ENCODE measurements around the gene FCRLB. TPM values are rescaled to one million over a fixed set of nuclear protein-coding genes. Genes with fewer than 3 reads are reported as not detected.

The FCRLB gene
- total and polyA plus RNA-seq, 9 of the 15 experiments (the other 6 are each of a cell fraction or from before 2014, with no cell fraction given) = 0.20 to 4.6 (median 1.3) TPM

DNA sequence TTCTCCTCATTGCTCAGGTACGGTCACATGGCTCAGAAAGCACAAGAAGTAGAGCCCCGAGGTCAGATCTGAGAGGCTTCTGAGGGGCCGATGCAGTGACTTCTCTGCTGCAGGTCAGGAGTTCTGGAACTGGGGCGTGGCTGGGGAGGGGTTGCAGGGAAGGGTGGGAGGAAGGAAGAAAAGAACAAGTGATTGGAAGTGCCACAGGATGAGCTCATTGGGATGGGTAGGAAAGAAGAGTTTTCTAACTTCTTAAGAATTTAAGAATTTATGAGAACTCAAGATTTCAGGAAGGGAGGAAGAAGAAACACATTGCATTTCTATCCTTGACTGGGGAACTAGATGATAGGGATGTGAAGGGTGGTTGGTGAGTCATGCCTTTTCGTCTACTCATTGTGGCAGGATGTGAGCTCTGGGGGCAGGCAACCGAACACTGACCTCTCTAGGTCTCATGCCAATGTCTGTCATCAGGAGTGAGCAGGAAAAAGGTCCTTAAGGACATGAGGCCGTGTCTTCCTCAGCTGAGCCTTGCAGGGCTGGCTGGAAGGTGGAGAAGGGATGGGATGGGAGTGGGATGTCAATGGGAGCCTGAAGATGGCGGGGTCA is 497 bp downstream of the FCRLB start (continued):
- peak; percentile 63 for TF ChIP-seq MGA (IDR thresholded peaks at IDR 0.05)
- TF ChIP-seq ZNF639 (CRISPR knock-in tag; conservative IDR thresholded peaks at IDR 0.05 in 1 of 2, IDR thresholded peaks at IDR 0.05 in 1 of 2) = peak in 1 of 2 experiments; percentile 67; a peak in 2 of 4 replicates
- TF ChIP-seq ARNT (IDR thresholded peaks at IDR 0.05) = peak; percentile 66 to 76; a peak in 2 of 4 replicates
- peak; percentile 91 for TF ChIP-seq EP300 (IDR thresholded peaks at IDR 0.05; ENCODE audit: low read length)
- TF ChIP-seq ZNF253 (CRISPR knock-in tag; conservative IDR thresholded peaks at IDR 0.05) = no peak
- no peak for TF ChIP-seq TARDBP (IDR thresholded peaks at IDR 0.05)
- TF ChIP-seq RFX5 (IDR thresholded peaks at IDR 0.05; ENCODE audit: low read depth, low read length) = no peak
- peak; percentile 75; the same call in 1 of the 2 replicates for TF ChIP-seq ZEB2 (IDR thresholded peaks at IDR 0.05)
- TF ChIP-seq LARP7 (IDR thresholded peaks at IDR 0.05) = peak; percentile 68; the same call in 1 of the 2 replicates
- peak; percentile 67; the same call in 1 of the 2 replicates for TF ChIP-seq SP1 (CRISPR knock-in tag; IDR thresholded peaks at IDR 0.05)
- TF ChIP-seq SRSF1 (IDR thresholded peaks at IDR 0.05; ENCODE audit: low read depth, low read length) = no peak
- peak; percentile 95 for TF ChIP-seq NFE2 (IDR thresholded peaks at IDR 0.05; ENCODE audit: low read depth)
- no peak for TF ChIP-seq E2F5 (CRISPR knock-in tag; IDR thresholded peaks at IDR 0.05)
- peak; percentile 53; the same call in 1 of the 2 replicates for TF ChIP-seq TEAD4 (IDR thresholded peaks at IDR 0.05; ENCODE audit: low read length)
- no peak for TF ChIP-seq TEAD4 (CRISPR knock-in tag; IDR thresholded peaks at IDR 0.05; ENCODE audit: borderline replicate concordance)
- peak in 1 of 2 experiments; percentile 48; a peak in 1 of 4 replicates for TF ChIP-seq TBL1XR1 (IDR thresholded peaks at IDR 0.05; ENCODE audit: low read length in 2 of 2)

All from K562 (cell line).